Measurements from ENCODE around the gene CYBB. TPM values are rescaled to one million over a fixed set of nuclear protein-coding genes. Genes with fewer than 3 reads are reported as not detected.

Gene CYBB
- total and polyA plus RNA-seq, 4 donors, result 16.2 to 110 (median 74.3) TPM

GRCh38 chrX:37785569-37785968 lies 5.7 kb downstream of the CYBB start:
- Histone ChIP-seq H3K27me3 (ENCODE audit: control insufficient read depth in 3 of 3, insufficient read depth in 3 of 3, low read length in 2 of 3) (peaks cover 0 to 29% (median 14%) of the 10 kb centered on the region in 3 donors), H3K4me1 (ENCODE audit: control insufficient read depth in 5 of 5, insufficient read depth in 5 of 5, low read length in 5 of 5) (no peaks in the 10 kb centered on the region), H3K27ac (ENCODE audit: low read depth in 1 of 2, low read length in 1 of 2) (no peak overlapping the region), H3K4me3 (no peak overlapping the region), H3K9ac (ENCODE audit: insufficient read depth in 1 of 2, low read length in 2 of 2) (no peak overlapping the region), H3K36me3 (ENCODE audit: control insufficient read depth in 4 of 4, insufficient read depth in 4 of 4, low read length in 4 of 4) (peaks cover 0 to 1% (median 0%) of the 10 kb centered on the region in 4 donors), H3K9me3 (ENCODE audit: control insufficient read depth in 4 of 4, insufficient read depth in 3 of 4, low read length in 3 of 4) (no peaks in the 10 kb centered on the region)
- TF ChIP-seq, protein P1, sequence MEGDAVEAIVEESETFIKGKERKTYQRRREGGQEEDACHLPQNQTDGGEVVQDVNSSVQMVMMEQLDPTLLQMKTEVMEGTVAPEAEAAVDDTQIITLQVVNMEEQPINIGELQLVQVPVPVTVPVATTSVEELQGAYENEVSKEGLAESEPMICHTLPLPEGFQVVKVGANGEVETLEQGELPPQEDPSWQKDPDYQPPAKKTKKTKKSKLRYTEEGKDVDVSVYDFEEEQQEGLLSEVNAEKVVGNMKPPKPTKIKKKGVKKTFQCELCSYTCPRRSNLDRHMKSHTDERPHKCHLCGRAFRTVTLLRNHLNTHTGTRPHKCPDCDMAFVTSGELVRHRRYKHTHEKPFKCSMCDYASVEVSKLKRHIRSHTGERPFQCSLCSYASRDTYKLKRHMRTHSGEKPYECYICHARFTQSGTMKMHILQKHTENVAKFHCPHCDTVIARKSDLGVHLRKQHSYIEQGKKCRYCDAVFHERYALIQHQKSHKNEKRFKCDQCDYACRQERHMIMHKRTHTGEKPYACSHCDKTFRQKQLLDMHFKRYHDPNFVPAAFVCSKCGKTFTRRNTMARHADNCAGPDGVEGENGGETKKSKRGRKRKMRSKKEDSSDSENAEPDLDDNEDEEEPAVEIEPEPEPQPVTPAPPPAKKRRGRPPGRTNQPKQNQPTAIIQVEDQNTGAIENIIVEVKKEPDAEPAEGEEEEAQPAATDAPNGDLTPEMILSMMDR (IDR thresholded peaks at IDR 0.05; ENCODE audit: control extremely low read depth, extremely low read depth), result no peak
- no peak for ATAC-seq (ENCODE audit: insufficient read depth, low FRiP score)
- no peak for DNase-seq
- 35 to 68% methylated on average over 3 of the region's 3 CpGs for WGBS, 2 donors

DNA sequence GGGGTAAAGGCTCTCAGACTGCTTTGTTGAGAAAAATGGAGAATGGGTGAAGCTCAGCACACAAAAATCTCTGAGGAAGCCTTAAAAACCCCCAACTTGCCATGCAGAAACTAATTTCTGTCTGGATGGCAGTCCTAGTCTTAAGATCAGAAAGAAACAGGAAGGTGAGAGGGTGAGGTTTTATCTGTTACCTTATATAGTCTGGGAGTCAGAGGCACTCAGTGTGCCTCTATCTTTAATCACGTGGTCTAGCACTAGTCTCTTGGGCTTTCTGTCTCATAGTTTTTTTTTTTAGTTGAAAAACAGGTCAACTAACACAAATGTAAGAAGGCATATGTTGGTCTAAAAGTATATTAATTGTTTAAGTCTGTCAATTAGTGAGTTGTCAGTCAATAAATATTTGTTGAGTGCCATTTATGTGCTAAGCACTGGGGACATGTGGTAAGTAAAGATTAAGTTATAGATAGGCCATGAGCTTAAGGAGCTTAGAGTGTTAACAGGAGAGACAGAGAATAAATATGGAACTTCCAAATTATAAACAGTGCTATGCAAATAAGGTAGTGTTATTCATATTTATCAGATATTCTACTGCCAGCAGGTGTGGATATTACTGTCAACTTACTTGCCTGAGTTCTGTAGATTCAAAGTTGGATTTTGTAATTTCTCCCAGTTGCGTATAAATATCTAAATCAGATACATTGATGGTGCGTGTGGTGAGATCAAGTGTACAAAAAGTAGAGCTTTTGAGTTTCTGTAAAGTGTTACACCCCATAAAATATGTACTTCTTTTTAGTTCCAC lies 7.0 kb downstream of the CYBB start:
- H3K9ac ChIP-seq (ENCODE audit: insufficient read depth in 1 of 2, low read length in 2 of 2), result no peak overlapping the region
- no peak overlapping the region for H3K27ac ChIP-seq (ENCODE audit: low read depth in 1 of 2, low read length in 1 of 2)
- peaks cover 0 to 23% (median 8%) of the 10 kb centered on the region in 3 donors for H3K27me3 ChIP-seq (ENCODE audit: control insufficient read depth in 3 of 3, insufficient read depth in 3 of 3, low read length in 2 of 3)
- no peaks in the 10 kb centered on the region for H3K9me3 ChIP-seq (ENCODE audit: control insufficient read depth in 4 of 4, insufficient read depth in 3 of 4, low read length in 3 of 4)
- DNase-seq, result no peak
- no peaks in the 10 kb centered on the region for H3K4me1 ChIP-seq (ENCODE audit: control insufficient read depth in 5 of 5, insufficient read depth in 5 of 5, low read length in 5 of 5)
- WGBS, 2 donors, result 35 to 55% methylated on average over 3 of the region's 3 CpGs
- ATAC-seq (ENCODE audit: insufficient read depth, low FRiP score), result no peak
- peaks cover 0 to 1% (median 0%) of the 10 kb centered on the region in 4 donors for H3K36me3 ChIP-seq (ENCODE audit: control insufficient read depth in 4 of 4, insufficient read depth in 4 of 4, low read length in 4 of 4)
- TF ChIP-seq, protein P1 (IDR thresholded peaks at IDR 0.05; ENCODE audit: control extremely low read depth, extremely low read depth), result no peak
- H3K4me3 ChIP-seq, result no peak overlapping the region

GRCh38 chrX:37787423-37787869 lies 7.6 kb downstream of the CYBB start:
- H3K36me3 ChIP-seq (ENCODE audit: control insufficient read depth in 4 of 4, insufficient read depth in 4 of 4, low read length in 4 of 4), result peaks cover 0 to 1% (median 0%) of the 10 kb centered on the region in 4 donors
- H3K4me3 ChIP-seq, result no peak overlapping the region
- no peaks in the 10 kb centered on the region for H3K4me1 ChIP-seq (ENCODE audit: control insufficient read depth in 5 of 5, insufficient read depth in 5 of 5, low read length in 5 of 5)
- TF ChIP-seq, protein P1 (IDR thresholded peaks at IDR 0.05; ENCODE audit: control extremely low read depth, extremely low read depth), result no peak
- no peaks in the 10 kb centered on the region for H3K9me3 ChIP-seq (ENCODE audit: control insufficient read depth in 4 of 4, insufficient read depth in 3 of 4, low read length in 3 of 4)
- H3K9ac ChIP-seq (ENCODE audit: insufficient read depth in 1 of 2, low read length in 2 of 2), result no peak overlapping the region
- H3K27me3 ChIP-seq (ENCODE audit: control insufficient read depth in 3 of 3, insufficient read depth in 3 of 3, low read length in 2 of 3), result peaks cover 0 to 23% (median 5%) of the 10 kb centered on the region in 3 donors
- no peak overlapping the region for H3K27ac ChIP-seq (ENCODE audit: low read depth in 1 of 2, low read length in 1 of 2)
- ATAC-seq (ENCODE audit: insufficient read depth, low FRiP score) (peak; percentile 25), DNase-seq (no peak)
- WGBS, 2 donors, result 33 to 53% methylated on average over 5 of the region's 5 CpGs

Data from lung (tissue), 12 donors.